Measurements from ENCODE around the gene IL27RA.
"Not testable (repeated sequence)": the region's sequence is repeated elsewhere in the genome, so short reads cannot be mapped to it uniquely, and the experiment has no call there.

IL27RA gene

GRCh38 chr19:14000691-14001375 is 30.7 kb upstream of the IL27RA start:
- ATAC-seq = no peak

GRCh38 chr19:14002571-14003250 is 28.9 kb upstream of the IL27RA start:
- ATAC-seq = no peak

- no peak for ATAC-seq
These were observed 28.1 kb upstream of the IL27RA start for GRCh38 chr19:14003251-14004055.

- ATAC-seq = no peak
These were observed 26.8 kb upstream of the IL27RA start for GRCh38 chr19:14004619-14005348.

GRCh38 chr19:14005349-14006084 is 26.0 kb upstream of the IL27RA start:
- peak; percentile 39 to 40 for ATAC-seq

GRCh38 chr19:14006085-14006765 is 25.3 kb upstream of the IL27RA start, which contains the start of gene RFX1:
RFX1 (minus strand) TSS chr19:14006320; CDS start chr19:13993843, 12,477 bp downstream.
- peak; percentile 87 to 88 for ATAC-seq

GRCh38 chr19:14006766-14007562 is 24.6 kb upstream of the IL27RA start:
- ATAC-seq = peak; percentile 5 to 7

- no peak for ATAC-seq
These were observed 19.1 kb upstream of the IL27RA start for GRCh38 chr19:14012378-14012915.

GRCh38 chr19:14015524-14016035 is 16.0 kb upstream of the IL27RA start:
- peak in 1 of 2 donors; percentile 49 for ATAC-seq

- ATAC-seq = no peak
These were observed 12.5 kb upstream of the IL27RA start for GRCh38 chr19:14019100-14019499.

- ATAC-seq = not testable (repeated sequence)
These were observed 11.8 kb upstream of the IL27RA start for GRCh38 chr19:14019739-14020138.

GRCh38 chr19:14021474-14021873 is 10.1 kb upstream of the IL27RA start:
- ATAC-seq = no peak

- no peak for ATAC-seq
These were observed 9.1 kb upstream of the IL27RA start for GRCh38 chr19:14022469-14022868.

GRCh38 chr19:14023404-14024235 is 7.9 kb upstream of the IL27RA start:
- ATAC-seq = peak in 1 of 2 donors; percentile 45

GRCh38 chr19:14026652-14027192 is 4.8 kb upstream of the IL27RA start:
- ATAC-seq = not testable (repeated sequence)

- ATAC-seq = no peak
These were observed 3.6 kb upstream of the IL27RA start, which contains the start of gene RLN3 for GRCh38 chr19:14027856-14028450. RLN3 (plus strand) TSS chr19:14028148; CDS start chr19:14028205, 57 bp downstream.

- no peak for ATAC-seq
These were observed 2.7 kb upstream of the IL27RA start for GRCh38 chr19:14028901-14029300.

Measured in activated CD4-positive, CD25-positive, alpha-beta regulatory T cell treated with anti-CD3 and anti-CD28 coated beads, Interleukin-2, amount 50 U/mL, for 24 hours (primary cell).